Stimulated activated CD8-positive, alpha-beta memory T cell treated with anti-CD3 and anti-CD28 coated beads, Interleukin-7, amount 100 ng/mL, for 1 hour (primary cell): ENCODE measurements around the gene FBXO9.
A peak's percentile ranks its signal among the peaks of the same experiment; 100 is the strongest.

Experiments used
- DNase-seq, 2 donors: peaks; one replicate each; pipeline ENCODE4 v3.0.0-alpha.2; 2020; ENCODE audit warnings: low read depth in 2 of 2

The FBXO9 gene

DNA sequence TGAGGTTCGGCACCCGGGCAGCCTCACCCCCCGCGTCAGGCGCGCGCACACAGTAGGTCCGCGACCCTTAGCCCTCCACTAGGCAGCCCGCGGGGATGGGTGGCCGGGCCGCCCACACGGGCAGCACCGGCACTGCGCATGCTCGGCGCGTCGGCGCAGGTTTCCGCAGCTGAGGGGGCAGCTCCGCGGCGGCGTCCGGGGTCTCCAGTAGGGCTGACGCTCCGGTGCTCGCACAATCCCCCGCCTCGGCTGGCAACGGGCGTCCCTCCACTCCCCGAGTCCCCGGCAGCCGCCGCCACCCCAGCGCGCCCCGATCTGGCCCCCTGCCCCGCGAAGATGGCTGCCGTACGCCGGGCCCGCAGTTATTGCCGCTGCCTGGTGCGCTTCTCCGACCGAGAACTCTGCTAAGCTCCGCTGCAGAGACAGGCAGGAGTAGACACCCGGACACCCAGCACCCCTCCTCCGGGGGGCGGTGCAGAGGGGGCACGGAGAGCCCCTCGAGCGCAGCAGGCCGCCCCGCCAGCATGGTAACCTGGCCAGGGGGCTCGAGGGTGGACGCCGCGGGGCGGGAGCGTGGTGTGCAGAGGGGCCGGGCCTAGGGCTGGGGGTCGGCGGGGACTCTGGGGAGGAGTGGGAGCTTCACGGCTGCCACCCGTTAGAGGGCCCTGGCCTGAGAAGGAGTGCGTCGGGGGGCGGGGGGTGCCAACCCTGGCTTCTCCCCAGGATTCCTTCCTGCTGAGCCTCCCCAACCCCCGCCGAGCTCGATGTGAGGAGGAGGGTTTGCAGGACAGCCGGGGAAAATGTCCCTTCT lies at the start of gene FBXO9:
FBXO9 (plus strand) TSS at position 139 of the 811 bp plus-strand sequence; CDS start at position 525, 386 bp downstream.
- DNase-seq: peak; percentile 55 to 62

DNA sequence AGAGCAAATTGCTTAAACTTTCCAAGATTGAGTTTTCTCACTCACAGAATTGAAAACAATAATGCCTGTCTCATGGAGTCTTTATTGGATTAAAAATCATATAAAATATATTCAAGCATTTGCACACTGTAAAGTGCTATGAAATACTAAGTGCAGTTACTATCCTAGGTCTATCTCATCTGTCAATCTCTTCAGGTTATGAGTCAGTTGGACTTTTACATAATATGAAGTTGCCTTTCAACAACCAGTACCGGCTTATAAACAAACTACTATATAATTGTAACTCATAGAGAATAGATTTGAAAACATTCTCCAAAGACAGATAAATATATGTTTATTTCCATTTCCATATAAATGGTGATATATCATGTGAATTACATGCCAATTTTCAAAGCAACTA lies 49.7 kb upstream of the FBXO9 start:
- no peak for DNase-seq

DNA sequence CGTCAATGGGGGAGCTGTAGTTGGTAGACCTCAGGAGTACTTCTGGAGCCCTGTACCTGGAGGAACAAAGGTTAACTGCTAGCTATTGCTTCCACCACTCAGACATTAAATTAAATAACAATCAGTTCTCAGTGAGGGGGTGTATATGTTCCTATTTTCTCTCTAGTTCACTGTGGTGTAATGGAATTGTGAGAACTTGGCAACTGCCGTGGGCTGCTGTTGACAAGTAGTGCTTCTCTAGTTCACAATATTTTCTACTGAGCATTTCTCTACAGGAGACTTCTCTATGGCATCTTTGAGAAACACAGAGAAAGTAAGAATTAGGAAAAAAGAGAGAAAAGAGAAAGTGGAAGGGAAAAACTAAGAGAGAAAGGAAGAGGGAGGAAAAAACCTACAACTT lies 46.8 kb upstream of the FBXO9 start:
- DNase-seq: no peak

DNA sequence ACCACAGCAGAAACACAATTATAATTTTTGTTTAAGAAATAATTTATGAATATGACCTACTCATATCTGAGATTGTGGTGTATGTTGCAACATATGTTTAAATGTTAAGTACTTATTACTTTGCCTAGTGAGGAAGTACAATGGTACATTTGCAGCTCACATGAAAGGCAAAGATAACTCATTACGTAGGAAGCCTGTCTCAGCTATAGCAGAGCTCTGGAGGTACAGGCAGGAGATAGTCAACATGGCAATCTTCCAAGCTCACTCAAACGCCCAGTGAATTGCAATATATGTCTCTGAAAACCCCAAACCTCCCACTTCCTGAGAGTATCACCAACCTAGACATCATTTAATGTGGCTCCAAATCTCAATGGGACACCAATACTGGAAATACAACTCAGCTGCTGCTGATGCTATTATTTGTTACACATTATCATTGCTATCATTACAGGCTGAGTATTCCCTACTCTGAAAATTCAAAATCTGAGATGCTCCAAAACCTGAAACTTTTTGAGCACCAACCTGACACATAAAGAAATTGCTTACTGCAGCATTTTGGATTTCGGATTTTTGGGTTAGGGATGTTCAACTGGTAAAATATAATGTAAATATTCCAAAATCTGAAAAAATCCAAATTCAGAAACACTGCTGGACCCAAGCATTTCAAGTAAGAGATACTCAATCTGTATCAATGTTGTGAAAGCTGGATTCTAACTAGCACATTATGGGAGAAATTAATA lies 45.0 kb upstream of the FBXO9 start:
- DNase-seq: no peak

DNA sequence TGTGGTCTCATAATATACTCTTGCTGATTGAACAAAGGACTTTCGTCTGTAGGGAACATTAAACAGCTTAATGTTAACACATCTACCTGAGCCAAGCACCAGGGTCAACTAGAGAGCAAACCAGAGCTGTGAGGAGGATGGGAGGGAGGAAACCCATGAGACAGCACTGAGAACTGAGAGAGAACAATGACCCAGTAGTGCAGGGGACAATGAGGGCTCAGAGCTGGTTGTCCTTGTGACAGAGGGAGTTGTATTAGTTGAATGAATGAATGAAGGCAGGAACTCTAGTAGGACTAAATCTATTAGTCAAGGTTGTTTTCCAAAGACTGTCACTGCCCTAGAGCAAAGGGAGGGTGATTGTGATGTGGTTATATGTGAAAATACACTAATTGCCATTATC lies 41.9 kb upstream of the FBXO9 start:
- DNase-seq: no peak

DNA sequence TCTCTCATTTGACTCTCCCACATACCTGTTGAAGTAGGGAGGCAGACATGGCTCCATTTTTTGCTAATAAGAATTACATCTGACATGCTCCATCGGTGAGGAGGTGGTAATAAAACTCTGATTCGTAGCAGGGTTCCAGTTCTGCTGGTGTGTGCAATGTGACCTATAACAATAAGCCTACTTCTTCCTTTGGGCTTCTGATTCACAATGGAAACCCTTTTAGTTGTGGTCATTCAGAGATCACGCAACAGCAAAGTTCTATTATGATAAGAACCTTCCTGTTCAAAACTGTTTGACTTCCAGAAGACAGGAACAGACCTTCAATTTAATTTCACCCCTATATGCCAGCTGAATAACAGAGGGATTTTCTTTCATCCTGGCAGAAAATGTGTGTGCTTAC lies 38.7 kb upstream of the FBXO9 start:
- no peak for DNase-seq

DNA sequence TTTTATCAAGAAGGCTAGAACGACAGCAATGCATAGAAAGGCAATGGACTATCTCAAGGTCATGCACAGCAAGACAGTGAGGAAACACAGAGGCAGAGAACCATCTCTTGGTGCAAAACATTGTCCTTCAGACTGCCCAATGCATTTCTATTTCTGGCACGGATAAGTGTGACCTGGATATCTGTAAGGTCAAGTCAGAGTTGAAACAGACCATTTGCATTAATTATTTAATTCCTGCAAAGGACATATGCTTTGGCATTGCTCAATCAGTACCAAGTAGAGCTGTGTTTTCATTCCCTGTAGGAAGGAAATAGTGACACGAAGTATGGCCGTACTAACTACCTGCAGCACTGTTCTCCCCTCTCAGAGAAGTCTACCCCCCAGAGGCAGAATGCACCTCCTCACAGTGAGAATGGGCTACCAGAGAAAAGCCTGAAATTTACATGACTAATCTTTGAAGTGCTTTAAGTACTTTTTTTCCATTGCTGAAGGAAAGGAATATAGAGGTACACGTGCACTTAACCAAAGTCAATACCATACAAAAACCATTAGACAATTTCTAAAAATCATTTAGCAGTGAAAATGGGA lies 38.0 kb upstream of the FBXO9 start:
- no peak for DNase-seq

DNA sequence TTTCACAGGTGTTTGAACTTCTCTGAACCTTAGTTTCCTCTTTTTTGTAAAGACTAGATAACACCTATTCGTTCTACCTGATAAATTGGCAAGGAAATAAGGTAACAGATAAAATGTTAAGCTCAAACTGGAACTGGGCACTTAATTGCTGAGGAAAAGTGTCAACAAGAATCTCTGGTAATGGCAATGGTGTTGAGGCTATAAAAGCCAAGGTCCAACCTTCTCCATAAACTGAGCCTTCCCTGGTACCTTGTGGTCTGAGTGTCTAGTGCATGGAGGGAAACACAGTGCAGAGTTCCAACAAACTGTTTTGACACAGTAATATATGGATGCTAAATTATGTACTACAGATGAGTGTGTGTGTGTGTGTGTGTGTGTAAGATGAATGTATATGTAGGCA lies 36.7 kb upstream of the FBXO9 start:
- DNase-seq: no peak

DNA sequence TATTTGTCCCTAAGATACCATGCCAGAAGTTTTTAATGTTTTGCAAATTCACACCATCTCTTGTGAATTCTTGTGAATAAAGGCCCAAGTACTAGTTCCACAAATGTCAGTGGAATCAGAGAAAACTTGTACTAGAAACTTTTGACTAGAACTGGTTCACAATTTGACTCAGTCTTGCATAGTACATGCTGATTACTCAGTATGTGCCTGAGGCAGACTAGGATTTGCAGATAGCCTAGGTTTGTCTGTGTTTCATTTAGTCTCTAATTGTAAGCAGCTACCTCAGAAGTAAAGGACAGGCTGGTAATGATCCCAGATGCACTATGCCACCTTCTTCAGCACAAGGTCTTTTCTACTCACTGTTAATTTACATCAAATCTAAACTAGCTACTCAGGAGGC lies 35.9 kb upstream of the FBXO9 start:
- no peak for DNase-seq

DNA sequence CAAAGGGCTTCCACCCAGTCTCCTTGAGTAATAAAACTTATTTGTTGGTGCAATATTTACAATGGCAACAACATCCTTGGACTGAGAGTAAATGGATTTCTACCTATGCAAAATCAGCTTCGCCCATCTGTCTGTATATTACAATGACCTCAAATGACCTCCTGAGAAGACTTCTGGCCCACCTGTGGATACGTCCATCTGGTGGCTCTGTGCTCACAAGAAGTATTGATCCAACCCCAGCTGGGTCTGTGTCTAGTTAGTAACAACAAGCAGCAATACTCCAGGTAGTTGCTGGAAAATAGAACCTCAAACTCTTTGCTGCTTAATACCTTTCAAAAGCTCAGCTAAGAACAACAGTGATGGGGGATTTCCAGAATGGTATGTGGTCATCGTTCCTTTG lies 35.4 kb upstream of the FBXO9 start:
- no peak for DNase-seq

DNA sequence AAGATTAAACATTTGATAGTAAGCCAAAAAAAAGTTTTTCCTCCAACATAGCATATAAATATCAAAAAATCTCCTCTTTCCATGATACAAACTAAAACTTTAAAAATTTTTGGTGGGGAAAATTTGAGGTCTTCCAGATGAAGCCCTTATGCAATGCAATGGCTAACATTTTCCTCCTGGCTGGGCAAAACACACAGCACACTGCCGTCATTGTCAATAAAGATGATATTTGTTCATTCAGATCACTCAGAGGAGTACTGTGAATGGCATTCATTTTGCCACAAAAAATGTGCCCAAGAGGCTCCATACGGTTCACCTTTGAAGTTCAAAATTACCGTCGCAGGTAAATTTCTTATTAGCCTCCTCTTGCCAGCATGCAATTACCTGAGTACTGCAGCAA lies 33.9 kb upstream of the FBXO9 start:
- no peak for DNase-seq

DNA sequence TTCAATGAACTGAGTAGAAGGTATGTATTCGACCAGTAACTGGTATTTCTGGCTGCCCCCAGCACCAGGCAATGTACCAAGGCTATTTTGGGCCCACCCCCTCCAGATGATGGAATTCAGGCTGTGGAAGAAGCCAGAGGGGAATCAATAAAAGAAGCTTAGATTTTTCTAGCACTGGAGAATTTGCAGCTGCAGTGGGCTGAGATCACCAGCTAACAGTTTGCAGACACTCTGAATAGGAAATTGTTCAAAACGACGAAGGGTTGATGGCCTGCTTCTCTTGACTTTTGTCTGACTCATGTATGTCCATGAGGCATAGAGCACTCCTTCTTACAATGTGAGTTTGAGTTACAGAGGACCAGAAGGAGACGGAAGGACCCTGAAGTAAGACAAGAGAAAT lies 32.4 kb upstream of the FBXO9 start:
- DNase-seq: no peak

DNA sequence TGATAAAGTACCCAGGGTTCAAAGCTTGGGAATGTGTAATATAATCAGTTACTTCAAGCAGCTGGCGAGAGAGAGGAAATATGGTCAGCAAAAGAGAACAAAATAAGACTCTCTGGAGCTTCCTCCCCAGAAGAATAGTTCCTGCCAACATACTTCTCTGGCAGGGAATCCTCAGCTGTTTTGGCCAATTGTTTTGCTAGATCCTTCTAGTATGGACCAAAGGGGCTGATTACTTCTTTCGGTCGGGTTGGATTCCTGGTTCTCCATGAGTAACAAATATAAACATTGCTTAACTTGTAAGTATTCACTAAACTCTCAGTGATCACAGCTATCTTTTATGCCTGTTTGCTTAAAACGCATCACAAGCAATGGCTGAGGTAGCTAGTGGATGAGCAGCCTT lies 31.4 kb upstream of the FBXO9 start:
- no peak for DNase-seq

DNA sequence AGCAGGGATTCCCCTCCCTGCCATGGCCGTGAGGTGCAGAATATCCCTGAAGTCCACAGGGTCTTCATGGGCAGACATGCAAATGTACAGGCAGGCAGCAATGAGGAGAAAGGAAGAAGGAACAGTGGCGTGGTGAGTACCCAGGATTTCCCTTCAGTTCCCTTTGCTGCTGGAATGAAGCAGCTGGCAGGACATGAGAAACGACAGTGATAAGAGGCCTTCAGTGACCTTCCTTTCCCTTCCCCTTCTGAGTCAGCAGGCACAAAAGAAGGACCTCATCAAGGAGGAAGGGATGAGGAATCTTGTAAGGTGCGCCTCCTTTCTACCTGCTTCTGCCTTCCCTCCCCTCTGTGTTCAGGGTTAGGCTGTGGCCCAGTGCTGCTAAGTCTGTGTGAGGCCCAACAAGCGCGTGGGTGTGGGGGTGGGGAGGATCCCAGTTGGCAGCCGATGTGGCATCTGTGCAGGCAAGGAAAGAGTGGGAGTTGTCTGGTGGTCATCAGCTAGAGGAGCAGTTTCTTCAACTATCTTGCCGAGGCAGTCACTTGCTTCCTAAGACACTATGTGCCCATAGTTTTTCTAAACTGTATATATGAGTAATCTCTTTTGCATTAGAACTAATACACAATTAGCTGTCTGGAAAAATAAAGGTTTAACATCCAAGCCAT lies 29.5 kb upstream of the FBXO9 start:
- no peak for DNase-seq

DNA sequence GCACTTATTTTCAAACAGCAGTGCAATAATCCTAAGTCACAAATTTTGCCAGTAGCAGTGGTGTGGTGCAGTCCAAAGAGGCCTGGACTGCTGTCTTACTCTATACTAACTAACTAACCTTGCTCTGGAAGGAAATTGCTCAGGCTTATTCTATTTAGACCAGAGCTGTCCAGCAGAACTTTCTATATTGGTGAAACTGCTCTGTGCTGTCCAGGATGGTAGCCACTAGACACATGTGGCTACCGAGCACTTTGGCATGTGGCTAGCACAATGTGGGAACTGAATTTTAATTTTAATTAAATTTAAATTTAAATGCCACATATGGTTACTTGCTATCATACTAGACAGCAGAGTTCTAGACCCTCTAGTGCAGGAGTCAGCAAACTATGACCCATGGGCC lies 27.1 kb upstream of the FBXO9 start:
- no peak for DNase-seq

DNA sequence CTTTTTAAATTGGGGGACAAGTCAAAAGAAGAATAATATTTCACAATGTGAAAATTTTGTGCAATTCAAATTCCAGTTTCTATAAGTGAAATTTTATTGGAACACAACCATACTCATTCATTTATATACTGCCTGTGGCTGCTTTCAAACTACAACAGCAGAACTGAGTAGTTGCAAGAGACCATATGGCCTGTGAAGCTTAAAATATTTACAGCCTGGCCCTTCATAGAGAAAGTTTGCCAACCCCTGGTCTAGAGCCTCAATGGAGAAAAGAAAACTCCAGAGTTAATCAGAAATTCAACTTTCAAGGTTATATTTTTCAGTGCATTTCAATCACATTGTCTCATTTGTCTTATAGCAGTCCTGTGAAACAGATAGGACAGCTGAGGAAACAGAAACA lies 26.6 kb upstream of the FBXO9 start:
- DNase-seq: no peak

DNA sequence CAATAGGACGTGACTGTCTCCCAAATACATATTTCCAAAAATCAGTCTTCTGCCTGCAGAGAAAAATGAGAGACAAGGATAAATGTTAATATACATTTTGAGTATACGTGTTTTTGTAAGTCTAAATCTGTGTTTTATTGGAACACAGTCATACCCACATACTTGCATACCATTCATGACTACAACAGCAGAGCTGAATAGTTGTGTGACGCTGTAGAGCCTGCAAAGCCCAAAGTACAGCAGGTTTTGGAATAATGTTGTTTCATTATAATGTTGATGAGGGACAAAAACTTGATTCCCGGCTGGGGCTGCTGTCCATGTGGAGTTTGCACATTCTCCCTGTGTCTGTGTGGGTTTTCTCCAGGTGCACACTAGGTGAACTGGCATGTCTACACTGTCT lies 23.8 kb upstream of the FBXO9 start:
- no peak for DNase-seq

DNA sequence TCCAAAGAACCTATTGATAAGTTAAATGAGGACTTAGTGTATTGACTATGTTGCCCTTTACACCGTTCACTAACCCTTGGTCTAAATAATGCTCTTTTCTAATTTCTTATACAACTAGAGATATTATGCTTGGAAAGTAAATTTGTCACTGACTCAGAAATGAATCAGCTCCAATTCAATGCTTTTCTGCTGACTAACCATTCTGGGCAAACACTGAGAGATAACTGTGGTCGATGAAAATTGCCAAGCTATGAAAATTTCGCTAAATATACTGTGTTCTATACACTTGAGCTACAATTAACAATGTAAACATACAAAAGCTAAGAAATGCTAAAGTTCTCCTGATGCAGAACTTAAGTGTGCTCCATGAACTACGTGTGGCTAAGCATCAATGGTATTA lies 23.1 kb upstream of the FBXO9 start:
- DNase-seq: no peak

DNA sequence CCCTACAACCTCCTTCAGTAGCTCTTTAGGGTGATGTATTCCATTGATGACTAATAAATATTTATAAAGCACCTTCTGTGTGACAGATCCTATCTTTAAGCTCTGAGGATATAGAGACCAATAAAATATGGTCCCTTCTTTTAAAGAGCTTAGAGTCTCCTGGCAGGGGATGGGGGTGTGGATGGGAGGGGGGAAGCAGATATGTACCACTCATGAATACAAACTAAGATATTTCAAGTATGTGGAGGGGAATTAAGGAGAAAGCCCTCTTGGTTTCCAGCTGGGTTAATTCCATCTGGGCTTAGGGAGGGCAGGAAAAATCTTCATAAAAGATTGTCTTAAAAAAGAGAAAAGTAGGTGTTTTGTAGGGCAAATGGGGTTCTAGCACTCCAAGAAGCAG lies 21.6 kb upstream of the FBXO9 start:
- no peak for DNase-seq

DNA sequence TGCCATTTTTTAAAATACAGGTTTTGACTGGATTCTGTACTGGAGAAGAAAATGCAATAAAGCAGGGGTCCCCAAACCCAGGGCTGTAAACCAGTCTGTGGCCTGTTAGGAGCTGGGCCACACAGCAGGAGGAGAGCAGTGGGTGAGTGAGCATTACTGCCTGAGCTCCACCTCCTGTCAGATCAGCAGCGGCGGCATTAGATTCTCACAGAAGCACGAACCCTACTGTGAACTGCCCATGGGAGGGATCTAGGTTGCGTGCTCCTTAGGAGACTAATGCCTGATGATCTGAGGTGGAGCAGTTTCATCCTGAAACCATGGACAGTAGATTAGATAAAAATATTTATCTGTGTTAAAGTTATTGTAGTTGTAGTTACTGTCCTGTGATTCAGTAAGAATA lies 21.1 kb upstream of the FBXO9 start:
- no peak for DNase-seq

DNA sequence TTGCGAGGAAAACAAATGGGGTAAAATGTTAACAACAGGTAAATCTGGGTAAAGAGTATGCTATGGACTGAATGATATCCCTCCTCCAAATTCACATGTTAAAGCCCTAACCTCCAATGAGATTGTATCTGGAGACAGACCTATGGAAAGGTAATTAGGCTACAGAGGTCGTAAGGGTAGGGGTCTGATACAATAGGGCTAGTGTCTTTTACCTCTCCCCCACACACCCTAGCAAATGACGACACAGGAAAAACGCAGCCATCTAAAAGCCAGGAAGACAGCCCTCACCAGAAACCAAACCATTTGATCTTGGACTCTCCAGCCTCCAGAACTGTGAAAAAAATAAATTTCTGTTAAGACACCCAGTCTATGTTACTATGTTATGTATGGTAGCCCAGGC lies 20.6 kb upstream of the FBXO9 start:
- no peak for DNase-seq

DNA sequence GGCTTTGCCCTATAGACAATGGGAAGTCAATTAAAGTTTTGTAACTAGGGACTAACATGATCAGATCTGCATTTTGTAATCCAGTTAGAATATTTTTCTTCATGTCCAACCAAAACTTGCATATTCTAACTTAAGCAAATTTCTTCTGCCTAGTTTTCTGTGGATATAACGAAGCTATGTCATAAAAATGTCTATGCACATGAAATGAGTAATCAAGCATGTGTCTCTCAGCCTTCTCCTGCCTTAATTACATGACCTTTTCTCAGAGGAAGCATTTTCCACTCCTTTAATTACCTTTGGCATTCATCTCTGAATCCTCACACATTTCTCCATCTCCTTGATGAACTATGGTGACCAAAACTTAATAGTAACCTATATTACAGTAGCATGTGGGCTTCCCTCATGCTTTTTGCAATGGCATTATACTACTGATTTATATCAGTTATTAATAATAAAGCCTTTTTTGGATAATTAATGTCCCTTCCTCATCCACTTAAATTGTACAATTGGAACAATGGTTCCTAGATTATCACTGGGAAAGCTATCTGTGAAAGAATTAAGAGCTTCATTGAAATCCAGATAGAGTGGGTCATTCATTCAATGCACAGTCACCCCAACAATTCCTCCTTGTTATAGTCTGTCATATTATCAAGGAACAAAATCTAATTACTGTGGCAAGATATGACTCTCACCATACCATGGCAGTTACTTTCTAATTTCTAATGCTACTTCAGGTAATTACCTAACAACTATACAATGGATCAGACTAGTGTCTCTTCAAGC lies 19.1 kb upstream of the FBXO9 start:
- no peak for DNase-seq
